Measurements from ENCODE around the gene SGMS2.

Gene SGMS2

GRCh38 chr4:107825072-107825824 is 516 bp downstream of the SGMS2 start:
- in situ Hi-C loops (cut with MboI; ENCODE audit: low pct_unique_long_range_greater_than_20kb, low sequenced_read_pairs, unreplicated experiment) = no loop called here
- DNase-seq (ENCODE audit: low spot score) = no peak

GRCh38 chr4:107826421-107826980 is 1.8 kb downstream of the SGMS2 start:
- no peak for TF ChIP-seq CTCF (IDR thresholded peaks at IDR 0.05; ENCODE audit: extremely low read depth, insufficient read depth, missing control alignments)
- no peak for DNase-seq (ENCODE audit: low spot score)

More at GRCh38 chr4:107825072-107825824, 516 bp downstream of the SGMS2 start:
- TF ChIP-seq CTCF (IDR thresholded peaks at IDR 0.05; ENCODE audit: extremely low read depth, insufficient read depth, missing control alignments) = no peak

GRCh38 chr4:107828315-107829090 is 3.8 kb downstream of the SGMS2 start:
- TF ChIP-seq CTCF (IDR thresholded peaks at IDR 0.05; ENCODE audit: extremely low read depth, insufficient read depth, missing control alignments) = no peak
- DNase-seq (ENCODE audit: low spot score) = no peak
- in situ Hi-C loops (cut with MboI; ENCODE audit: low pct_unique_long_range_greater_than_20kb, low sequenced_read_pairs, unreplicated experiment) = no loop called here

More at GRCh38 chr4:107826421-107826980, 1.8 kb downstream of the SGMS2 start:
- in situ Hi-C loops (cut with MboI; ENCODE audit: low pct_unique_long_range_greater_than_20kb, low sequenced_read_pairs, unreplicated experiment) = no loop called here

- no peak for DNase-seq (ENCODE audit: low spot score)
- no peak for TF ChIP-seq CTCF (IDR thresholded peaks at IDR 0.05; ENCODE audit: extremely low read depth, insufficient read depth, missing control alignments)
- in situ Hi-C loops (cut with MboI; ENCODE audit: low pct_unique_long_range_greater_than_20kb, low sequenced_read_pairs, unreplicated experiment) = no loop called here
These were observed 6.4 kb downstream of the SGMS2 start for GRCh38 chr4:107831140-107831539.

GRCh38 chr4:107832275-107832807 is 7.6 kb downstream of the SGMS2 start:
- in situ Hi-C loops (cut with MboI; ENCODE audit: low pct_unique_long_range_greater_than_20kb, low sequenced_read_pairs, unreplicated experiment) = no loop called here
- DNase-seq (ENCODE audit: low spot score) = no peak
- TF ChIP-seq CTCF (IDR thresholded peaks at IDR 0.05; ENCODE audit: extremely low read depth, insufficient read depth, missing control alignments) = no peak

- no peak for TF ChIP-seq CTCF (IDR thresholded peaks at IDR 0.05; ENCODE audit: extremely low read depth, insufficient read depth, missing control alignments)
- in situ Hi-C loops (cut with MboI; ENCODE audit: low pct_unique_long_range_greater_than_20kb, low sequenced_read_pairs, unreplicated experiment) = no loop called here
- DNase-seq (ENCODE audit: low spot score) = no peak
These were observed 9.6 kb downstream of the SGMS2 start for GRCh38 chr4:107834241-107834794.
